AML-193 (cell line): ENCODE measurements around the gene TMEM179B.
A peak's percentile ranks its signal among the peaks of the same experiment; 100 is the strongest.
"Not testable (repeated sequence)": the region's sequence is repeated elsewhere in the genome, so short reads cannot be mapped to it uniquely, and the experiment has no call there.

Source experiments
- DNase-seq, 2 experiments: peaks; one replicate each; lab custom pipeline; 2025; lab: John Stamatoyannopoulos, UW

Gene TMEM179B

GRCh38 chr11:62787005-62787759 is at the start of gene TMEM179B:
Gene TMEM179B, plus strand, starts transcription at chr11:62787402. Its CDS starts 30 bp downstream, at chr11:62787432.
- peak; percentile 86 to 92 for DNase-seq

- DNase-seq: no peak
These were observed 39.6 kb upstream of the TMEM179B start for GRCh38 chr11:62747475-62748160.

GRCh38 chr11:62749931-62750330 is 37.3 kb upstream of the TMEM179B start:
- DNase-seq: not testable (repeated sequence)

- no peak for DNase-seq
These were observed 34.9 kb upstream of the TMEM179B start for GRCh38 chr11:62752177-62752785.

- no peak for DNase-seq
These were observed 34.0 kb upstream of the TMEM179B start for GRCh38 chr11:62752994-62753735.

GRCh38 chr11:62753736-62754603 is 33.2 kb upstream of the TMEM179B start, which contains the start of gene ZBTB3:
Gene ZBTB3, minus strand, starts transcription at chr11:62754160. Its CDS starts 496 bp downstream, at chr11:62753664.
- DNase-seq: peak; percentile 99

- DNase-seq: no peak
These were observed 32.1 kb upstream of the TMEM179B start for GRCh38 chr11:62755086-62755615.

- no peak for DNase-seq
These were observed 29.1 kb upstream of the TMEM179B start for GRCh38 chr11:62757846-62758788.

- DNase-seq: not testable (repeated sequence)
These were observed 26.4 kb upstream of the TMEM179B start for GRCh38 chr11:62760867-62761227.

- peak in 1 of 2 experiments; percentile 68 for DNase-seq
These were observed 16.4 kb upstream of the TMEM179B start for GRCh38 chr11:62770778-62771143.

GRCh38 chr11:62771144-62772021 is 15.8 kb upstream of the TMEM179B start, which contains the start of gene TAF6L:
Gene TAF6L, plus strand, starts transcription at chr11:62771396. Its CDS starts 4,388 bp downstream, at chr11:62775784.
- DNase-seq: peak; percentile 88 to 89

- no peak for DNase-seq
These were observed 12.8 kb upstream of the TMEM179B start for GRCh38 chr11:62774407-62774806.

- DNase-seq: no peak
These were observed 11.6 kb upstream of the TMEM179B start for GRCh38 chr11:62775646-62776045.

- no peak for DNase-seq
These were observed 9.8 kb upstream of the TMEM179B start for GRCh38 chr11:62777389-62777788.

GRCh38 chr11:62778441-62778840 is 8.8 kb upstream of the TMEM179B start:
- DNase-seq: no peak

GRCh38 chr11:62782753-62783152 is 4.4 kb upstream of the TMEM179B start:
- no peak for DNase-seq

GRCh38 chr11:62786318-62787004 is 741 bp upstream of the TMEM179B start:
- peak; percentile 66 to 85 for DNase-seq

- DNase-seq: no peak
These were observed 1.8 kb downstream of the TMEM179B start for GRCh38 chr11:62788991-62789390.
